Activated CD8-positive, alpha-beta memory T cell treated with anti-CD3 and anti-CD28 coated beads, Interleukin-2, amount 10 ng/mL, durations not matched to agents 7 days and 5 days (primary cell): ENCODE data around the gene NR6A1. TPM values are rescaled to one million over a fixed set of nuclear protein-coding genes. Genes with fewer than 3 reads are reported as not detected.
A peak's percentile ranks its signal among the peaks of the same experiment; 100 is the strongest.
"Not testable (repeated sequence)": the region's sequence is repeated elsewhere in the genome, so short reads cannot be mapped to it uniquely, and the experiment has no call there.

ENCODE experiments used
- ATAC-seq: fragments of 150-1000 bp; cut with Tn5 transposase; one replicate; pipeline ENCODE4 v1.10.0; 2021; ENCODE audit warnings: moderate library complexity
- CTCF ChIA-PET: fragments of 350-600 bp; sonication (Branson Sonifier 250); formaldehyde crosslinking; loops from one replicate; lab custom pipeline; 2021; ENCODE audit warnings: antibody characterized with exemption; lab: Charles Lee
- DNase-seq: peaks from one replicate; pipeline ENCODE4 v3.0.0-alpha.2; 2020
- H3K27ac Mint-ChIP-seq: one replicate; pipeline ENCODE4 v1.8.0; 2021; ENCODE audit warnings: mild to moderate bottlenecking, mixed read lengths
- H3K27me3 Mint-ChIP-seq: one replicate; pipeline ENCODE4 v1.8.0; 2021; ENCODE audit warnings: mixed read lengths
- H3K36me3 Mint-ChIP-seq: one replicate; pipeline ENCODE4 v1.8.0; 2021; ENCODE audit warnings: mild to moderate bottlenecking, mixed read lengths
- H3K4me1 Mint-ChIP-seq: one replicate; pipeline ENCODE4 v1.8.0; 2021; ENCODE audit warnings: mixed read lengths
- H3K4me3 Mint-ChIP-seq: one replicate; pipeline ENCODE4 v1.8.0; 2021; ENCODE audit warnings: mild to moderate bottlenecking, moderate library complexity, mixed read lengths
- H3K9me3 Mint-ChIP-seq: one replicate; pipeline ENCODE4 v1.8.0; 2022; ENCODE audit warnings: low read depth, mixed read lengths
- total RNA-seq, 2 experiments: library from RNA; stranded (reverse); gene quantifications; one replicate each; pipeline ENCODE4 v1.2.3, GENCODE V29; 2021

NR6A1 gene
- total RNA-seq, 2 experiments from 2014 or later: 0.44 to 1.2 TPM

- Mint-ChIP-seq H3K36me3 (no peaks in the 10 kb centered on the region), H3K4me3 (no peak overlapping the region), H3K27me3 (peaks cover 28% of the 10 kb centered on the region), H3K27ac (no peak overlapping the region), H3K4me1 (peaks cover 10% of the 10 kb centered on the region), H3K9me3 (no peaks in the 10 kb centered on the region)
- DNase-seq (peak; percentile 35), ATAC-seq (no peak)
- CTCF ChIA-PET: interaction anchor here (0.7 to 13.1 kb wide), 3 partner anchors 56 to 560 kb away, joined by 3 to 380 read pairs (median 3); partner anchors contain the start of gene WDR38
Observed at GRCh38 chr9:124779368-124780059, 8.4 kb upstream of the NR6A1 start.

- Mint-ChIP-seq H3K4me1 (peaks cover 17% of the 10 kb centered on the region), H3K27me3 (peaks cover 29% of the 10 kb centered on the region), H3K9me3 (no peaks in the 10 kb centered on the region), H3K4me3 (no peak overlapping the region), H3K36me3 (no peaks in the 10 kb centered on the region), H3K27ac (no peak overlapping the region)
- DNase-seq (peak; percentile 35), ATAC-seq (no peak)
- CTCF ChIA-PET: interaction anchor here (0.7 to 13.1 kb wide), 3 partner anchors 55 to 561 kb away, joined by 3 to 380 read pairs (median 3); partner anchors contain the start of gene WDR38
Observed at GRCh38 chr9:124778575-124779367, 7.7 kb upstream of the NR6A1 start.

GRCh38 chr9:124776954-124777648 is 6.0 kb upstream of the NR6A1 start, which contains the start of gene OLFML2A:
TSS of gene OLFML2A (plus strand) at chr9:124777133. CDS start at chr9:124777271, 138 bp downstream.
- no peak within 1 kb of the TSS for H3K27ac Mint-ChIP-seq
- H3K9me3 Mint-ChIP-seq: no peaks in the 10 kb centered on the region
- peaks cover 39% of the 10 kb centered on the region for H3K27me3 Mint-ChIP-seq
- H3K4me3 Mint-ChIP-seq: peak within 1 kb of the TSS; percentile 63
- peak; percentile 37 for ATAC-seq
- H3K4me1 Mint-ChIP-seq: peaks cover 30% of the 10 kb centered on the region
- no peak for DNase-seq
- CTCF ChIA-PET: interaction anchor here (1.1 to 13.1 kb wide), 5 partner anchors 8 to 83 kb away, joined by 4 to 380 read pairs (median 6); partner anchors contain the start of gene WDR38
- no peaks in the 10 kb centered on the region for H3K36me3 Mint-ChIP-seq

GRCh38 chr9:124776618-124776953 is 5.5 kb upstream of the NR6A1 start:
- H3K36me3 Mint-ChIP-seq: no peaks in the 10 kb centered on the region
- H3K4me3 Mint-ChIP-seq: peak overlapping the region; percentile 63
- no peak overlapping the region for H3K27ac Mint-ChIP-seq
- peaks cover 40% of the 10 kb centered on the region for H3K27me3 Mint-ChIP-seq
- H3K9me3 Mint-ChIP-seq: no peaks in the 10 kb centered on the region
- peaks cover 34% of the 10 kb centered on the region for H3K4me1 Mint-ChIP-seq
- ATAC-seq (no peak), DNase-seq (no peak)
- CTCF ChIA-PET: interaction anchor here (1.1 to 13.1 kb wide), 6 partner anchors 8 to 84 kb away, joined by 4 to 380 read pairs (median 6); partner anchors contain the start of gene WDR38

- Mint-ChIP-seq H3K4me1 (peaks cover 46% of the 10 kb centered on the region), H3K27me3 (peaks cover 52% of the 10 kb centered on the region), H3K36me3 (no peaks in the 10 kb centered on the region), H3K9me3 (no peaks in the 10 kb centered on the region), H3K27ac (no peak overlapping the region), H3K4me3 (no peak overlapping the region)
- ATAC-seq (no peak), DNase-seq (peak; percentile 87)
- CTCF ChIA-PET: interaction anchor here (0.9 to 13.1 kb wide), 17 partner anchors 8 to 595 kb away, joined by 3 to 380 read pairs (median 4); partner anchors contain the start of genes ARPC5L, SCAI and WDR38
Observed at GRCh38 chr9:124774129-124774978, 3.2 kb upstream of the NR6A1 start.

GRCh38 chr9:124773473-124774128 is 2.5 kb upstream of the NR6A1 start:
- H3K27me3 Mint-ChIP-seq: peaks cover 56% of the 10 kb centered on the region
- no peak overlapping the region for H3K27ac Mint-ChIP-seq
- no peaks in the 10 kb centered on the region for H3K9me3 Mint-ChIP-seq
- no peak overlapping the region for H3K4me3 Mint-ChIP-seq
- no peaks in the 10 kb centered on the region for H3K36me3 Mint-ChIP-seq
- DNase-seq (no peak), ATAC-seq (no peak)
- CTCF ChIA-PET: interaction anchor here (0.7 to 13.1 kb wide), 18 partner anchors 8 to 598 kb away, joined by 3 to 380 read pairs (median 4); partner anchors contain the start of genes ARPC5L, RPL35 and WDR38
- peaks cover 50% of the 10 kb centered on the region for H3K4me1 Mint-ChIP-seq

- H3K27ac Mint-ChIP-seq, ATAC-seq, H3K36me3 Mint-ChIP-seq, DNase-seq, H3K9me3 Mint-ChIP-seq: not testable (repeated sequence)
- peak overlapping the region; percentile 78 for H3K4me3 Mint-ChIP-seq
- H3K4me1 Mint-ChIP-seq: peaks cover 50% of the 10 kb centered on the region
- H3K27me3 Mint-ChIP-seq: peaks cover 61% of the 10 kb centered on the region
- CTCF ChIA-PET: interaction anchor here (0.7 to 13.1 kb wide), 16 partner anchors 10 to 599 kb away, joined by 3 to 380 read pairs (median 6); partner anchors contain the start of genes ARPC5L, RPL35, SCAI and WDR38
Observed at GRCh38 chr9:124772877-124773276, 1.8 kb upstream of the NR6A1 start.

- Mint-ChIP-seq H3K27ac (peak overlapping the region; percentile 82), H3K4me1 (peaks cover 50% of the 10 kb centered on the region), H3K9me3 (no peaks in the 10 kb centered on the region)
Observed at GRCh38 chr9:124771867-124772679, 962 bp upstream of the NR6A1 start.

GRCh38 chr9:124770359-124771020 is 621 bp downstream of the NR6A1 start:
- Mint-ChIP-seq H3K9me3 (no peaks in the 10 kb centered on the region), H3K27me3 (peaks cover 64% of the 10 kb centered on the region), H3K4me3 (peak overlapping the region; percentile 74), H3K36me3 (no peaks in the 10 kb centered on the region), H3K4me1 (peaks cover 41% of the 10 kb centered on the region), H3K27ac (no peak overlapping the region)
- CTCF ChIA-PET: interaction anchor here (0.7 to 13.1 kb wide), 12 partner anchors 7 to 603 kb away, joined by 3 to 380 read pairs (median 7); partner anchors contain the start of genes ARPC5L, HSPA5, RPL35 and WDR38
- no peak for DNase-seq
- ATAC-seq: no peak

More at GRCh38 chr9:124771867-124772679, 962 bp upstream of the NR6A1 start:
- peak; percentile 55 for DNase-seq
- CTCF ChIA-PET: interaction anchor here (0.6 to 13.1 kb wide), 26 partner anchors 9 to 601 kb away, joined by 3 to 380 read pairs (median 4); partner anchors contain the start of genes ARPC5L, HSPA5, RPL35 and SCAI
- Mint-ChIP-seq H3K27me3 (peaks cover 63% of the 10 kb centered on the region), H3K36me3 (no peaks in the 10 kb centered on the region), H3K4me3 (peak overlapping the region; percentile 78)
- ATAC-seq: no peak

- Mint-ChIP-seq H3K27me3 (peaks cover 70% of the 10 kb centered on the region), H3K4me3 (peak overlapping the region; percentile 74), H3K27ac (no peak overlapping the region), H3K4me1 (peaks cover 41% of the 10 kb centered on the region), H3K9me3 (no peaks in the 10 kb centered on the region), H3K36me3 (no peaks in the 10 kb centered on the region)
- CTCF ChIA-PET: interaction anchor here (0.7 to 13.1 kb wide), 7 partner anchors 8 to 515 kb away, joined by 3 to 380 read pairs (median 4); partner anchors contain the start of genes ARPC5L, OLFML2A, RPL35 and WDR38
- DNase-seq (no peak), ATAC-seq (no peak)
Observed at GRCh38 chr9:124769549-124770358, 1.4 kb downstream of the NR6A1 start.
